ENCODE results near the gene GPR151.

The GPR151 gene

DNA sequence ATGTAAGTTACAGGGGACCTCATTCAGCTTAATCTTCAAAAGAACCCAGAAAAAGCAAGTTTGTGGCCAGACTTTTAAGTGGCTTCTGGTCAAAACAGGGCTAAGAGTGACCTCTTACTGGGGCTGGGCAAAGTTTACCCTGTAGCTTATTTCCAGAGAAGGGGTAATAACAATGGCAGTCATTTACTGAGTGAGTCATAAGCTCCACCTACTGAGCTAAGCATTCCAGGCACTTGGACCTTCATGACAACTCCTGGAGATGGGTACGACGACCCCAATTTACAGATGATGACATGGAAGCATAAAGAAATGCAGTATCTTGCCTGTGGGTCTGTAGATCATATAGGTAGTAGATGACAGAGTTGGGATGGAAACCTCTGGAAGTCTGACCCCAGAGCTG is 4.7 kb upstream of the GPR151 start:
- TF ChIP-seq EZH2phosphoT487 (IDR thresholded peaks at IDR 0.05; ENCODE audit: low read depth): no peak
- TF ChIP-seq, protein P1, sequence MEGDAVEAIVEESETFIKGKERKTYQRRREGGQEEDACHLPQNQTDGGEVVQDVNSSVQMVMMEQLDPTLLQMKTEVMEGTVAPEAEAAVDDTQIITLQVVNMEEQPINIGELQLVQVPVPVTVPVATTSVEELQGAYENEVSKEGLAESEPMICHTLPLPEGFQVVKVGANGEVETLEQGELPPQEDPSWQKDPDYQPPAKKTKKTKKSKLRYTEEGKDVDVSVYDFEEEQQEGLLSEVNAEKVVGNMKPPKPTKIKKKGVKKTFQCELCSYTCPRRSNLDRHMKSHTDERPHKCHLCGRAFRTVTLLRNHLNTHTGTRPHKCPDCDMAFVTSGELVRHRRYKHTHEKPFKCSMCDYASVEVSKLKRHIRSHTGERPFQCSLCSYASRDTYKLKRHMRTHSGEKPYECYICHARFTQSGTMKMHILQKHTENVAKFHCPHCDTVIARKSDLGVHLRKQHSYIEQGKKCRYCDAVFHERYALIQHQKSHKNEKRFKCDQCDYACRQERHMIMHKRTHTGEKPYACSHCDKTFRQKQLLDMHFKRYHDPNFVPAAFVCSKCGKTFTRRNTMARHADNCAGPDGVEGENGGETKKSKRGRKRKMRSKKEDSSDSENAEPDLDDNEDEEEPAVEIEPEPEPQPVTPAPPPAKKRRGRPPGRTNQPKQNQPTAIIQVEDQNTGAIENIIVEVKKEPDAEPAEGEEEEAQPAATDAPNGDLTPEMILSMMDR (IDR thresholded peaks at IDR 0.05; ENCODE audit: low read depth, low read length): no peak
- H2AFZ ChIP-seq (ENCODE audit: low read depth, low read length): no peak overlapping the region
- H3K4me1 ChIP-seq (ENCODE audit: low read length): no peaks in the 10 kb centered on the region
- no peak overlapping the region for H3K9ac ChIP-seq (ENCODE audit: low read length)
- no peaks in the 10 kb centered on the region for H3K79me2 ChIP-seq (ENCODE audit: low read length)
- H3K36me3 ChIP-seq (replicated peaks; ENCODE audit: low read depth, low read length): no peaks in the 10 kb centered on the region
- no peaks in the 10 kb centered on the region for H3K9me3 ChIP-seq (ENCODE audit: insufficient read depth, low read length)
- H4K20me1 ChIP-seq (ENCODE audit: insufficient read depth, low read length): no peaks in the 10 kb centered on the region
- H3K4me3 ChIP-seq (ENCODE audit: low read length): no peak overlapping the region
- no peak overlapping the region for H3K4me2 ChIP-seq (ENCODE audit: low read length)
- H3K27ac ChIP-seq (ENCODE audit: low read length): no peak overlapping the region
- no peaks in the 10 kb centered on the region for H3K27me3 ChIP-seq (ENCODE audit: low read depth, low read length)

DNA sequence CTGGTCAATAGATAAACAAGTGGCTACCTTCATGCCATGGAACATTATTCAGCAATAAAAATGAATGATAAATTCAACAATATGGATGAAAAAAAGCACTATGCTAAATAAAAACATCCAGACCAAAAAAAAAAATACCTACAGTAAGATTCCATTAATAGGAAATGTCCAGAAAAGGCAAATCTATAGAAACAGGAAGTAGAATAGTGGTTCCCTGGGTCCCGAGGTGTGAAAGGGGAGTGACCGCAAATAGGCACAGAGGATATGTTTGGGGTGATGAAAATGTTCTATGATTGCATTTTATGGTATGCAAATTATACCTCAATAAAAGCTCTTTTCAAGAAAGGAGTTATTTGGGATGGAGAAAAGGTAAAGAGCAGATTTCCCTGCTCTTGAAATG is 3.6 kb upstream of the GPR151 start:
- no peak for TF ChIP-seq EZH2phosphoT487 (IDR thresholded peaks at IDR 0.05; ENCODE audit: low read depth)
- TF ChIP-seq, protein P1 (IDR thresholded peaks at IDR 0.05; ENCODE audit: low read depth, low read length): no peak
- no peak overlapping the region for H3K4me2 ChIP-seq (ENCODE audit: low read length)
- H2AFZ ChIP-seq (ENCODE audit: low read depth, low read length): no peak overlapping the region
- H3K36me3 ChIP-seq (replicated peaks; ENCODE audit: low read depth, low read length): no peaks in the 10 kb centered on the region
- H3K9ac ChIP-seq (ENCODE audit: low read length): no peak overlapping the region
- H3K4me3 ChIP-seq (ENCODE audit: low read length): no peak overlapping the region
- no peaks in the 10 kb centered on the region for H4K20me1 ChIP-seq (ENCODE audit: insufficient read depth, low read length)
- no peaks in the 10 kb centered on the region for H3K27me3 ChIP-seq (ENCODE audit: low read depth, low read length)
- no peaks in the 10 kb centered on the region for H3K4me1 ChIP-seq (ENCODE audit: low read length)
- H3K9me3 ChIP-seq (ENCODE audit: insufficient read depth, low read length): no peaks in the 10 kb centered on the region
- no peaks in the 10 kb centered on the region for H3K79me2 ChIP-seq (ENCODE audit: low read length)
- H3K27ac ChIP-seq (ENCODE audit: low read length): no peak overlapping the region

DNA sequence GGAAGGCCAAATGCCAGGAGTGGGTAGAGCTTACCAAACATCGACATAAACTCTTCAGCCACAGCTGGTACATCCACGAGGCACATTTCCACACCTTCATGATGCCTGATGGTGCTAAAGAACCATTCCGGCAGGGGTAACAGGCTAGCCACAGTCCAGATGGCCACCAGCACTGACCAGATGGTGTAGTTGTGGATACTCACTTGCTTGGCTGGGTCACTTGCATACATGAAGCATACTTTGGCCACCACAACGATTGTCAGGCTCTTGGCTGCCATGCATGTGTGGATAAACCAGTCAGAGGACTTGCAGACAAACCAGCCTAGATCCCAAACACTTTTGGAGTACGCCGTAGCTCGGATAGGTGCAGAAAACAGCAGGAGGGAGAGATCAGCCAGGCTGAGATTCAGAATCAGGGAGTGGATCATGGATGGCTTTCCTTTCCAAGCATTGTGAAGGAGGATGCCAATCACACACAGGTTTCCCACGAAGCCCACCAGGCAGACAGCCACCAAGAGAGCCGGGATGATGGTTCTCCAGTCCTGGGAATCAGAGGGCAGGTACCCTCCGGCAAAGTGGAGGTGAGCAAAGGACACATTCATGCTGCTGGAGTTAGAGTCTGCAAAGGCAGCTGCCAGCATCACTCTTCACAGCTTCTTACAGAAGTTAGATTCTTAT is 378 bp downstream of the GPR151 start:
- Histone ChIP-seq H3K9me3 (ENCODE audit: insufficient read depth, low read length) (no peaks in the 10 kb centered on the region), H4K20me1 (ENCODE audit: insufficient read depth, low read length) (no peaks in the 10 kb centered on the region), H3K4me3 (ENCODE audit: low read length) (no peak overlapping the region), H3K4me1 (ENCODE audit: low read length) (no peaks in the 10 kb centered on the region), H3K4me2 (ENCODE audit: low read length) (no peak overlapping the region), H3K36me3 (replicated peaks; ENCODE audit: low read depth, low read length) (peaks cover 12% of the 10 kb centered on the region), H3K79me2 (ENCODE audit: low read length) (no peaks in the 10 kb centered on the region), H3K27me3 (ENCODE audit: low read depth, low read length) (no peaks in the 10 kb centered on the region), H3K9ac (ENCODE audit: low read length) (no peak overlapping the region), H3K27ac (ENCODE audit: low read length) (no peak overlapping the region), H2AFZ (ENCODE audit: low read depth, low read length) (no peak overlapping the region)
- TF ChIP-seq, protein P1 (IDR thresholded peaks at IDR 0.05; ENCODE audit: low read depth, low read length): no peak
- TF ChIP-seq EZH2phosphoT487 (IDR thresholded peaks at IDR 0.05; ENCODE audit: low read depth): no peak

DNA sequence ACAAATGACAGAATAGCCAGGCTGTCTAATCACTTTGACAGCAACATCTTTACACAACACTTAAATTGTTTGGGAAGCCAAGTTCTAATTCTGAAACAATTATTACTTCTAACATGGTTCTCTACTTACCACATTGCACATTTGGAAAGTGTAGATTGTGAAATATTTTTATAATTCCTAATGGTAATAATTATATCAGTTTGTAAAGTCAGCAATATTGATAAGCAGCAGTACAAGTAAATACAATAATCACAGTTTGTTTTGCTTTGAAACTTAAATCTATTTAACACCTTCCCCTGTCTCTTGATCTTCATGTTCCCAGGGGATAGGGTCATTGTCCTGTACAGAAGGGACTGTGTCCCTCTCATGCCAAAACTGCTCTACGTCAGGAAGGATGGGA is 1.4 kb downstream of the GPR151 start:
- TF ChIP-seq, protein P1 (IDR thresholded peaks at IDR 0.05; ENCODE audit: low read depth, low read length): no peak
- no peak for TF ChIP-seq EZH2phosphoT487 (IDR thresholded peaks at IDR 0.05; ENCODE audit: low read depth)
- no peak overlapping the region for H3K4me3 ChIP-seq (ENCODE audit: low read length)
- H3K27me3 ChIP-seq (ENCODE audit: low read depth, low read length): no peaks in the 10 kb centered on the region
- H4K20me1 ChIP-seq (ENCODE audit: insufficient read depth, low read length): no peaks in the 10 kb centered on the region
- no peaks in the 10 kb centered on the region for H3K9me3 ChIP-seq (ENCODE audit: insufficient read depth, low read length)
- H3K27ac ChIP-seq (ENCODE audit: low read length): no peak overlapping the region
- H2AFZ ChIP-seq (ENCODE audit: low read depth, low read length): no peak overlapping the region
- no peaks in the 10 kb centered on the region for H3K79me2 ChIP-seq (ENCODE audit: low read length)
- H3K4me2 ChIP-seq (ENCODE audit: low read length): no peak overlapping the region
- no peaks in the 10 kb centered on the region for H3K4me1 ChIP-seq (ENCODE audit: low read length)
- peaks cover 21% of the 10 kb centered on the region for H3K36me3 ChIP-seq (replicated peaks; ENCODE audit: low read depth, low read length)
- H3K9ac ChIP-seq (ENCODE audit: low read length): no peak overlapping the region
